ENCODE measurements around the gene LAMC3.

LAMC3 gene

DNA sequence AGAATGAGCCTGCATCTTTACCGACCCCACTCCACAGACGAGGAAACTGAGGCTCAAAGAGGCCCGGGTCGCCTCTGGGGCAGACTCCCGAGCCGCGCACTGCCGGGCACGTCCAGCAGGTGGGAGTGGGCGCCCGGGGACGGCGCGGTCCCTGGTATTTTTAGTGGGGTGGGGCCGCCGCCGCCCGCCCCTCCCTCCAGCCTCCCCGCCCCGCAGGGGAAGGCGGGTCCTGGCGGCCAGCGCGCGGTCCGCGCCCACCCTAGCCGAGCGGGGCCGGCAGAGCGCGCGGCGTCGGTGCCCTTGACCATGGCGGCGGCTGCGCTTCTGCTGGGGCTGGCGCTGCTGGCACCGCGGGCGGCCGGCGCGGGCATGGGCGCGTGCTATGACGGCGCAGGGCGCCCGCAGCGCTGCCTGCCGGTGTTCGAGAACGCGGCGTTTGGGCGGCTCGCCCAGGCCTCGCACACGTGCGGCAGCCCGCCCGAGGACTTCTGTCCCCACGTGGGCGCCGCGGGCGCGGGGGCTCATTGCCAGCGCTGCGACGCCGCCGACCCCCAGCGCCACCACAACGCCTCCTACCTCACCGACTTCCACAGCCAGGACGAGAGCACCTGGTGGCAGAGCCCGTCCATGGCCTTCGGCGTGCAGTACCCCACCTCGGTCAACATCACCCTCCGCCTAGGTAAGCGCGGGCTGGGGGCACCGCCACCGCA lies at the start of gene LAMC3:
Gene LAMC3 (plus strand): TSS at position 266 of the 710 bp plus-strand sequence. CDS start 41 bp downstream, at position 307.
- DNase-seq (ENCODE audit: low read depth, low spot score), result no peak

DNA sequence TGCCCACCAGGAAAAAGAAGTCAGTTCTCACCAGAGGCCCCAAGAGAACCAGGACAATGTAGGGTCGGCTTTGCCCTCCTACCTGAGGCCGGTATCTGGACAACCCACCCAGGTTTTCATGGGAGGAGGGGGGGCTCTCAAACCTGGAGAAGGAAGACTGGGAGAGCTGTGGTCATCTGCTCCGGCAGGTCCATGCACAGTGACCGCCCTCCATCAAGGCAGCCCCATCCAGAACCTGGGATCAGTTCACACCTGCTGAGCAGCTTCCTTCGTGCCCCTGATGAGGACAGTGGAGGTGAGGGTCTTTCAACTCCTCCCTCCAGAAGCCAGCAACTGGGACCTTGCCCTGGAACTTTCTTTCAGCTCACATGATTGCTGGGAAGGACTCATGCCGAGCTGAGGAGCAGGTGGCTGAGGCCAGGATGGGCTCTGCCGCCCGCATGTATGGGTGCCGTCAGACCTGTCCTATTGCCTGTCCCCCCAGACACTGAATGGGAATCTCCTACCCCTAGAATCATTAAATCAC lies 49.1 kb upstream of the LAMC3 start:
- no peak for DNase-seq (ENCODE audit: low read depth, low spot score)

DNA sequence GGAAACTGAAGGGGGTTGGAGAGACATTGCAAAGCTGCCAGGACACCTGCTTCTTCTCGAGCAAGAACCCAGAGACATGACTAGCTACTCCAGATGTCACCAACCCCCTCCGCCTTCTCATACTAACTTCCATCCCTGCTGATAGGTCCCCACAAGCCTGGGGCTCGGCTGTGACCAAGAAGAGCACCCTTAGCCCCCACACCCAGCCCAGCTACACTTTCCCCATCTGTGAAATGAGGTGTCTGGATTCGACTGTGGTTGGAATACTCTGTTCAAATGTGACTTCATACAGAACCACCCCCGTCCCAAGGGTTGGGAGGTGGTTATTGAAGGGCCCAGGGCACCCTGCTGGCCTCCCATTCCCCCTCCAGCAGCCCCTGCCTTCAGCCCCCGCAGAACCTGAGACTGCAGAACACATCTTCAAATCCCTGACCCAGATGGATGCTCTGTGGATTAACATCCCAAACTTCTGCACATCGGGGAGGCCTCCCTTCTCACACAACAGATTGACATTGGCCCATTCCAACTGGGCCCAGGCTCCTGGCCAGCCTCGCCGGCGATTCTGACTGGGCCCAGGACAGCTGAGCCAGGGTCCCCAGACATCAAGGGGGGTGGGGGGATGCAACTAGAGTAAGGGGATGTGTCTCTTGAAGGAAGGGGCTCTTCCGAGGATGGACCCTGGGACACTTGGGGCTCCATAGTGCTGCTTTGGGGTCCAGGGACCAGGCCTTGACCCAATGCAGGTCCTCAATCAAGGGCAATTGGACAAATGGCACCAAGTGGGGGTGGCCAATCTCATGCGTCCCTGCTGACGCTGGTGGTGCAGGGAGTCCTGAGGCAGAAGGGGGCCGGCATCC lies 48.2 kb upstream of the LAMC3 start:
- DNase-seq (ENCODE audit: low read depth, low spot score), result no peak

GRCh38 chr9:130961511-130962300 lies 47.3 kb upstream of the LAMC3 start:
- no peak for DNase-seq (ENCODE audit: low read depth, low spot score)

GRCh38 chr9:130962418-130963316 lies 46.3 kb upstream of the LAMC3 start:
- DNase-seq (ENCODE audit: low read depth, low spot score), result peak; percentile 16

GRCh38 chr9:130963337-130963908 lies 45.6 kb upstream of the LAMC3 start:
- no peak for DNase-seq (ENCODE audit: low read depth, low spot score)

GRCh38 chr9:130963916-130964315 lies 45.1 kb upstream of the LAMC3 start:
- DNase-seq (ENCODE audit: low read depth, low spot score), result no peak

DNA sequence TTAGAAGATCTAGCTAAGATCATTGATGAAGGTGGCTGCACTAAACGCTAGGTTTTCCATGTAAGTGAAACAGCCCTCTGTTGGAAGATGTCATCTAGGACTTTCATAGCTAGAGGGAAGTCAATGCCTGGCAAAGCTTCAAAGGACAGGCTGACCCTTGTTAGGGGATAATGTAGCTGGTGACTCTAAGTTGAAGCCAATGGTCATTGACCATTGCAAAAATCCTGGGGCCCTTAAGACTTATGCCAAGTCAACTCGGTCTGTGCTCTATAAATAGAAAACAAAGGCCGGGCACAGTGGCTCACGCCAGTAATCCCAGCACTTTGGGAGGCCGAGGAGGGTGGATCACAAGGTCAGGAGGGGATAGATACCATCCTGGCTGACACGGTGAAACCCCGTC lies 43.3 kb upstream of the LAMC3 start:
- DNase-seq (ENCODE audit: low read depth, low spot score), result no peak

DNA sequence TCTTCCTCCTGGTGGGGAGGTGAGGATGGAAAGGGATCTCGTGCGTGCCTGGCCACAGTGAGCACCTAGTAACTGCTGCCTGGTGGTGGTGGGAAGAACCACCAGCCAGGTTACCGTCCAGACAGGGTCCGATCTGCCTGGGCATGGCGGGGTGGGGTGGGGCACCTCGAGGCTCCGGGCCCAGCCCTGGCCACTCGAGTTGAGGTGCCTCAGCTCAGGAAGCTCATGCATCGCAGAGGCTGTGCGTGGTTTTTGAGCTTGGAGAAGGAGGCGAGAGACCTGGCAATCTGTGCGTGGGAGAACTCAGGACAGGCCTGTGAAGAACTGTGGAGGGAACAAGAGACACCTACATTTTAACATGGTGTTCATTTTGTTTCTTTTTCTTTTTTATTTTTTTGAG lies 38.9 kb upstream of the LAMC3 start:
- no peak for DNase-seq (ENCODE audit: low read depth, low spot score)

GRCh38 chr9:130970855-130971254 lies 38.1 kb upstream of the LAMC3 start:
- no peak for DNase-seq (ENCODE audit: low read depth, low spot score)

DNA sequence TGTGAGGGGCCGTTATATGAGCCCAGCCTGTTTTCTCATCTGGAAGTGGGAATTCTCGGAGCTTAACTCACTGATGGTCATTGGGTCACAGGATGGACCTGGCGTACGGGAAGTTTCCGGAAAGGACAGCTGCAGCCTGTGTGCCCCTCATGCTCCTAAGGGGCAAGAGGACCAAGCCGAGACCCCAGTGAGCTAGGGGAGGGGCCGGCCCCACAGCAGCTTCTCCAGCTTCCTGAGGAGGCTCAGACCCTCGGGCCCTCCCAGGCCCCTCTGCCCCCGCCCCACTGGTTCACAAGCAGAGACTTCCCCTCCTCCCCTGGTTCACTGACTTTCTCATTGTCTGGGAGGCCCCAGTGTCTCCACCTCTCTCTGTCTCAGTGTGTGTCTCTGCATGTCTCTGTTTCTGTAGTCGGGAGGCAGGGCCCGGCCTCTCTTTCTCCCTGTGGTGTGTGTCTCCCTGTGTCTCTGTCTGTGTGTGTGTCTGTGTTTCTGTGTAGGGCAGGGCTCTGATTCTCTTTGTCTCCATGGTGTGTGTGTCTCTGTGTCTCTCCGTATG lies 37.6 kb upstream of the LAMC3 start:
- no peak for DNase-seq (ENCODE audit: low read depth, low spot score)

DNA sequence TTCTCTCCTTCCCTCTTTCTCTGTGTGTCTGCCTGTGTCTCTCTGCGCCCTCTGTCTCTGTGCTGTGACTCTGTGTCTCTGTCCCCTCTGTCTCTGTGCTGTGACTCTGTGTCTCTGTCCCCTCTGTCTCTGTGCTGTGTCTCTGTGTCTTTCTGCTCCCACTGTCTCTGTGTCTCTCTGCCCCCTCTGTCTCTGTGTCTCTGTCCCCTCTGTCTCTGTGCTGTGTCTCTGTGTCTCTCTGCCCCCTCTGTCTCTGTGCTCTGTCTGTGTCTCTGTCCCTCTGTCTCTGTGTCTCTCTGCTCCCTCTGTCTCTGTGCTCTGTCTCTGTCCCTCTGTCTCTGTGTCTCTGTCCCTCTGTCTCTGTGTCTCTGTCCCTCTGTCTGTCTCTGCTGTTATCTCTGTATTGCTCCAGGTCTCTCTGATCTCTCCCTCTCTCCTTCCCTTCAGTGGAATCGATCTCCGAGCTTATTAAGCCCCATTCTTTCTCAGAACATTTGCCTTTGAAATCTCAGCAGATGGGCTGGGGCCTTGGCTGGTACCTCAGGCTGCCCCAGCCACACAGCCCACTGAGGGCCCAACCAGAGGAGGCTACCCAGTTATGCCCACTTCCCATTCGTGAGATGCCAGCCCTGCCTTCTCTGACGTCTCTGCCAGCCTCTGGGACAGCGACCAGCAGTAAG lies 36.6 kb upstream of the LAMC3 start:
- no peak for DNase-seq (ENCODE audit: low read depth, low spot score)

- no peak for DNase-seq (ENCODE audit: low read depth, low spot score)
These were observed 35.9 kb upstream of the LAMC3 start for GRCh38 chr9:130972957-130973685.

GRCh38 chr9:130973686-130974281 lies 35.2 kb upstream of the LAMC3 start:
- DNase-seq (ENCODE audit: low read depth, low spot score), result no peak

DNA sequence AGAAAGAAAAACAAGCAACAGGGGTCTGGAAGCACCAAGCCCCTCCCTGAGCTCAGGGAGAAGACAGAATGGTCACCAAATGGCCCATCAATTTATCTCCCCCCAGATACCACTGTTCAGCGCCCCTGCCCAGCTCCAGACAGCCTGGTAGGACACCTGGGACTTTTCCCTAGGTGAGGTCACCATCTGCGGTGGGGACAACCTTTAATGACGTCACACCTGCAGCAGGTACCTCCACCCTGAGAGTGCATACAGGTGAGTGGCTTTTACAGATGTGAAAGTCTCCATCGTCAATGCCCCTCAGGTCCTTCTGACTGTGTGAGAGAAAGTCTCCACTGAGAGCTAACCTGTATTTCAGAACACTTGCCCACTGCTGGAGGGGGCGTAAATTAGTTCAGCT lies 34.3 kb upstream of the LAMC3 start:
- no peak for DNase-seq (ENCODE audit: low read depth, low spot score)

DNA sequence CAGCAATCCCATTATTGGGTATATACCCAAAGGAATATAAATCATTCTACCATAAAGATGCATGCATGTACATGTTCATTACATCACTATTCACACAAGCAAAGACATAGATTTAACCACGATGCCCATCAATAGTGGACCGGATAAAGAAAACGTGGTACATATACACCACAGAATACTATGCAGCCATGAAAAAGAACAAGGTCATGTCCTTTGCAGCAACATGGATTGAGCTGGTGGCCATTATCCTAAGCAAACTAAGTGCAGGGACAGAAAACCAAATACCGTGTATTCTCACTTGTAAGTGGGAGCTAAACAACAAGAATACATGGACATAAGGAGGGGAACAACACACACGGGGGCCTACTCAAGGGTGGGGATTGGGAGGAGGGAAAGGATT lies 33.8 kb upstream of the LAMC3 start:
- DNase-seq (ENCODE audit: low read depth, low spot score), result no peak

DNA sequence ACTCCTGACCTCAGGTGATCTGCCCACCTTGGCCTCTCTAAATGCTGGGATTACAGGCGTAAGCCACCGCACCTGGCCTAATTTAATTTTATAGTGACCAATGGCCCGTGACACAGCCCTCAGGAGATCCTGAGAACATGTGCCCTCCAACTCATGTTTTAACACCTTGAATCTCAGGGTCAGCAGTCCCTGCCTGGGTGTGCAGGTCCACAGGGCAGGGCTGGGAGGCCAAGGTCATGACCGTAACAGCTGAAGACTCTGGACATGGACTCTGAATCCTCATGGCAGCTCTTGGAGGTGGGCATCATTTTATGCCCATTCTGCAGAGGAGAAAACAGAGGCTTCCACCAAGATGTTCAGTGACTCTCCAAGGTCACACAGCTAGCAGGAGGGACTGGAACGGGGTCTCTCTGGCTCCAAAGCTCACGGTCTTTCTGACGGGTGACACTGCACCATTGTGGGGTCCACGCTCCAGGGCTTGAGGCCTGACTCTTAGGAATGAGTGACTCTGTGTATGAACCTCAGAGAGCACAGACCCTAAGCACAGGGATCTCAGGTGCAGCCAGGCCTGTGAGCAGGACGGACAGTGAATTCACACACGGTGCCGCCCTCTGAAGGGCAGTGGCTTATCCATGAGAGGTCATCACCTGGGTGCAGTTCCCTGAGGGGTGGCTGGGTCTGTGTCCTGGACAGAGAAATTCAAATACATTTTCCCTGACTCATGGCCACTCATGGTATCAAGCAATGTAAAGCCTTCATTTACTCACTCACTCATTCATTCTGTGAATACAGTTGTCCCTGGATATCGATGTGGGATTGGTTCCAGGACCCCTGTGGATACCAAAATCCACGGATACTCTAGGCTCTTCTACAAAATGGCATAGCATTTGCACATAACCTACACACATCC lies 32.8 kb upstream of the LAMC3 start:
- no peak for DNase-seq (ENCODE audit: low read depth, low spot score)
